NB4 (cell line): ENCODE data around the gene PLOD2.

Source experiments
- POLR2A ChIP-seq: IDR thresholded peaks from 2 replicates; pipeline ENCODE4 v1.6.1; 2011; ENCODE audit warnings: mild to moderate bottlenecking; ENCODE audit not compliant: insufficient read length; ENCODE audit errors: extremely low read depth
- TF ChIP-seq, protein P1 (sequence below): IDR thresholded peaks from one replicate; pipeline ENCODE4 v1.5.1; 2012; ENCODE audit warnings: low read depth, low read length

GRCh38 chr3:146035366-146035765 is 125.6 kb downstream of the PLOD2 start:
- no peak for TF ChIP-seq POLR2A
- TF ChIP-seq, protein P1, sequence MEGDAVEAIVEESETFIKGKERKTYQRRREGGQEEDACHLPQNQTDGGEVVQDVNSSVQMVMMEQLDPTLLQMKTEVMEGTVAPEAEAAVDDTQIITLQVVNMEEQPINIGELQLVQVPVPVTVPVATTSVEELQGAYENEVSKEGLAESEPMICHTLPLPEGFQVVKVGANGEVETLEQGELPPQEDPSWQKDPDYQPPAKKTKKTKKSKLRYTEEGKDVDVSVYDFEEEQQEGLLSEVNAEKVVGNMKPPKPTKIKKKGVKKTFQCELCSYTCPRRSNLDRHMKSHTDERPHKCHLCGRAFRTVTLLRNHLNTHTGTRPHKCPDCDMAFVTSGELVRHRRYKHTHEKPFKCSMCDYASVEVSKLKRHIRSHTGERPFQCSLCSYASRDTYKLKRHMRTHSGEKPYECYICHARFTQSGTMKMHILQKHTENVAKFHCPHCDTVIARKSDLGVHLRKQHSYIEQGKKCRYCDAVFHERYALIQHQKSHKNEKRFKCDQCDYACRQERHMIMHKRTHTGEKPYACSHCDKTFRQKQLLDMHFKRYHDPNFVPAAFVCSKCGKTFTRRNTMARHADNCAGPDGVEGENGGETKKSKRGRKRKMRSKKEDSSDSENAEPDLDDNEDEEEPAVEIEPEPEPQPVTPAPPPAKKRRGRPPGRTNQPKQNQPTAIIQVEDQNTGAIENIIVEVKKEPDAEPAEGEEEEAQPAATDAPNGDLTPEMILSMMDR: no peak
